Nephron progenitor cell (in vitro differentiated cells): ENCODE results near the gene VASH2.
"Not testable (repeated sequence)": the region's sequence is repeated elsewhere in the genome, so short reads cannot be mapped to it uniquely, and the experiment has no call there.

Source experiments
- DNase-seq: peaks from one replicate; pipeline ENCODE4 v3.0.0; 2021
- H3K27ac Mint-ChIP-seq: 2 replicates; pipeline ENCODE4 v1.8.0; 2021; ENCODE audit warnings: mild to moderate bottlenecking, moderate library complexity, mixed read lengths
- H3K27me3 Mint-ChIP-seq: 2 replicates; pipeline ENCODE4 v1.8.0; 2021; ENCODE audit warnings: mild to moderate bottlenecking, low read depth, mixed read lengths; ENCODE audit not compliant: poor library complexity
- H3K36me3 Mint-ChIP-seq: 2 replicates; pipeline ENCODE4 v1.8.0; 2021; ENCODE audit warnings: low read depth, mixed read lengths
- H3K4me1 Mint-ChIP-seq: 2 replicates; pipeline ENCODE4 v1.8.0; 2021; ENCODE audit warnings: mixed read lengths
- H3K4me3 Mint-ChIP-seq: 2 replicates; pipeline ENCODE4 v1.8.0; 2021; ENCODE audit warnings: mild to moderate bottlenecking, moderate library complexity, mixed read lengths
- H3K9me3 Mint-ChIP-seq: 2 replicates; pipeline ENCODE4 v1.8.0; 2021; ENCODE audit warnings: mild to moderate bottlenecking, moderate library complexity, mixed read lengths
- CTCF ChIP-seq: fragments of 200-600 bp; sonication (generic); IDR thresholded peaks from 2 replicates; pipeline ENCODE4 v1.5.0; 2021; ENCODE audit warnings: antibody characterized with exemption

The VASH2 gene

GRCh38 chr1:212957546-212957945 is 7.2 kb downstream of the VASH2 start:
- Mint-ChIP-seq H3K9me3 (no peaks in the 10 kb centered on the region), H3K4me3 (no peak overlapping the region), H3K4me1 (peaks cover 53% of the 10 kb centered on the region), H3K27ac (no peak overlapping the region), H3K36me3 (peaks cover 80% of the 10 kb centered on the region), H3K27me3 (no peaks in the 10 kb centered on the region)
- DNase-seq, result no peak
- TF ChIP-seq CTCF, result no peak

- no peak overlapping the region for H3K27ac Mint-ChIP-seq
- peaks cover 84% of the 10 kb centered on the region for H3K36me3 Mint-ChIP-seq
- H3K27me3 Mint-ChIP-seq, result no peaks in the 10 kb centered on the region
- H3K9me3 Mint-ChIP-seq, result no peaks in the 10 kb centered on the region
- no peak overlapping the region for H3K4me3 Mint-ChIP-seq
- no peak for DNase-seq
- H3K4me1 Mint-ChIP-seq, result peaks cover 52% of the 10 kb centered on the region
- no peak for TF ChIP-seq CTCF
These were observed 7.8 kb downstream of the VASH2 start for GRCh38 chr1:212958175-212958574.

- peak overlapping the region; percentile 88 for H3K27ac Mint-ChIP-seq
- H3K36me3 Mint-ChIP-seq, result peaks cover 84% of the 10 kb centered on the region
- peaks cover 48% of the 10 kb centered on the region for H3K4me1 Mint-ChIP-seq
- no peak overlapping the region for H3K4me3 Mint-ChIP-seq
- peaks cover 1% of the 10 kb centered on the region for H3K27me3 Mint-ChIP-seq
- TF ChIP-seq CTCF, result no peak
- H3K9me3 Mint-ChIP-seq, result no peaks in the 10 kb centered on the region
- no peak for DNase-seq
These were observed 9.2 kb downstream of the VASH2 start for GRCh38 chr1:212959266-212960220.

- Mint-ChIP-seq H3K36me3 (peaks cover 82% of the 10 kb centered on the region), H3K27ac (no peak overlapping the region), H3K27me3 (peaks cover 4% of the 10 kb centered on the region), H3K4me1 (peaks cover 50% of the 10 kb centered on the region), H3K4me3 (no peak overlapping the region), H3K9me3 (no peaks in the 10 kb centered on the region)
- DNase-seq, result no peak
- TF ChIP-seq CTCF, result no peak
These were observed 10.6 kb downstream of the VASH2 start for GRCh38 chr1:212960932-212961331.

GRCh38 chr1:212962509-212962908 is 12.2 kb downstream of the VASH2 start:
- H3K27ac Mint-ChIP-seq, result no peak overlapping the region
- H3K9me3 Mint-ChIP-seq, result no peaks in the 10 kb centered on the region
- no peak for DNase-seq
- no peak overlapping the region for H3K4me3 Mint-ChIP-seq
- peaks cover 84% of the 10 kb centered on the region for H3K36me3 Mint-ChIP-seq
- H3K4me1 Mint-ChIP-seq, result peaks cover 60% of the 10 kb centered on the region
- no peak for TF ChIP-seq CTCF
- peaks cover 4% of the 10 kb centered on the region for H3K27me3 Mint-ChIP-seq

GRCh38 chr1:212964102-212964501 is 13.8 kb downstream of the VASH2 start:
- no peaks in the 10 kb centered on the region for H3K9me3 Mint-ChIP-seq
- no peak for DNase-seq
- H3K36me3 Mint-ChIP-seq, result peaks cover 85% of the 10 kb centered on the region
- H3K4me1 Mint-ChIP-seq, result peaks cover 61% of the 10 kb centered on the region
- no peak overlapping the region for H3K4me3 Mint-ChIP-seq
- H3K27ac Mint-ChIP-seq, result peak overlapping the region; percentile 49
- peaks cover 4% of the 10 kb centered on the region for H3K27me3 Mint-ChIP-seq
- TF ChIP-seq CTCF, result no peak

GRCh38 chr1:212964993-212965392 is 14.7 kb downstream of the VASH2 start:
- H3K9me3 Mint-ChIP-seq, H3K27ac Mint-ChIP-seq, H3K4me3 Mint-ChIP-seq, DNase-seq, H3K27me3 Mint-ChIP-seq: not testable (repeated sequence)
- H3K4me1 Mint-ChIP-seq, result peaks cover 66% of the 10 kb centered on the region
- peaks cover 84% of the 10 kb centered on the region for H3K36me3 Mint-ChIP-seq
